HepG2 (cell line): ENCODE results near the gene MPZ.

Experiments
- CTCF ChIP-seq: sonication (generic); formaldehyde crosslinking; IDR thresholded peaks from 2 replicates; pipeline ENCODE4 v1.5.0; 2020; ENCODE audit warnings: mild to moderate bottlenecking, missing genetic modification reagents, moderate library complexity
- MEIS2 ChIP-seq: sonication (generic); formaldehyde crosslinking; IDR thresholded peaks from 2 replicates; pipeline ENCODE4 v1.9.0; 2021; ENCODE audit warnings: mild to moderate bottlenecking, missing genetic modification reagents
- ZBTB33 ChIP-seq: sonication (generic); formaldehyde crosslinking; IDR thresholded peaks from 2 replicates; pipeline ENCODE4 v1.4.0; 2020; ENCODE audit warnings: missing genetic modification reagents

- no peak for TF ChIP-seq ZBTB33 (CRISPR knock-in tag)
- no peak for TF ChIP-seq MEIS2 (CRISPR knock-in tag)
- TF ChIP-seq CTCF (CRISPR knock-in tag): no peak
Measured at GRCh38 chr1:161285521-161285920, 24.2 kb downstream of the MPZ start.
